CD4-positive, alpha-beta T cell (primary cell): ENCODE data around the gene SPINT1. TPM values are rescaled to one million over a fixed set of nuclear protein-coding genes. Genes with fewer than 3 reads are reported as not detected.

Source experiments
- ATAC-seq: fragments of 200-7000 bp; cut with Tn5 transposase; one replicate; pipeline ENCODE4 v1.10.0; 2022; ENCODE audit warnings: mild to moderate bottlenecking; ENCODE audit not compliant: poor library complexity
- CTCF ChIA-PET: fragments of 350-600 bp; sonication (Branson Sonifier 250); formaldehyde crosslinking; loops from one replicate; lab custom pipeline; 2021; ENCODE audit warnings: antibody characterized with exemption, inconsistent platforms; lab: Charles Lee
- POLR2A ChIA-PET: fragments of 350-600 bp; sonication (Branson Sonifier 250); formaldehyde crosslinking; loops from one replicate; lab custom pipeline; 2021; ENCODE audit warnings: antibody characterized with exemption, inconsistent platforms; lab: Charles Lee
- DNase-seq, 14 experiments: peaks; one replicate each; pipeline ENCODE4 v3.0.0-alpha.2; 2013 to 2020; ENCODE audit warnings: mixed read lengths in 2 of 14
- H3K27ac ChIP-seq, 2 donors: one replicate each; pipeline versions ENCODE4 v1.5.1 to v1.7.0; 2013; ENCODE audit warnings: low read length in 2 of 2, low read depth in 1 of 2, mild to moderate bottlenecking in 1 of 2
- H3K27me3 ChIP-seq, 2 experiments: 1 replicate in 1 of 2; 2 replicates in 1 of 2; pipeline versions ENCODE4 v1.6.1 to v1.7.0; 2013; ENCODE audit warnings: low read length in 2 of 2, control low read depth in 1 of 2, mild to moderate bottlenecking in 1 of 2, moderate library complexity in 1 of 2; ENCODE audit not compliant: insufficient read depth in 2 of 2, control insufficient read depth in 1 of 2
- H3K36me3 ChIP-seq: one replicate; pipeline ENCODE4 v1.6.1; 2013; ENCODE audit warnings: low read length, control low read depth; ENCODE audit not compliant: insufficient read depth
- H3K4me1 ChIP-seq: one replicate; pipeline ENCODE4 v1.6.1; 2013; ENCODE audit warnings: low read length, control low read depth; ENCODE audit not compliant: insufficient read depth
- H3K4me3 ChIP-seq: one replicate; pipeline ENCODE4 v1.5.1; 2013; ENCODE audit warnings: mild to moderate bottlenecking, low read length, moderate library complexity
- H3K9me3 ChIP-seq, 2 experiments: 1 replicate in 1 of 2; 2 replicates in 1 of 2; pipeline versions ENCODE4 v1.6.1 to v1.7.0; 2013; ENCODE audit warnings: low read length in 2 of 2, mild to moderate bottlenecking in 2 of 2, control low read depth in 1 of 2, moderate library complexity in 1 of 2; ENCODE audit not compliant: control insufficient read depth in 1 of 2, insufficient read depth in 1 of 2
- H3K27ac Mint-ChIP-seq: one replicate; pipeline ENCODE4 v1.8.0; 2020; ENCODE audit warnings: mixed read lengths
- H3K27me3 Mint-ChIP-seq: one replicate; pipeline ENCODE4 v1.8.0; 2021; ENCODE audit warnings: mixed read lengths
- H3K36me3 Mint-ChIP-seq: one replicate; pipeline ENCODE4 v1.8.0; 2021; ENCODE audit warnings: low read depth, mixed read lengths
- H3K4me1 Mint-ChIP-seq: one replicate; pipeline ENCODE4 v1.8.0; 2021; ENCODE audit warnings: low read depth, mixed read lengths
- H3K4me3 Mint-ChIP-seq: one replicate; pipeline ENCODE4 v1.8.0; 2020; ENCODE audit warnings: mild to moderate bottlenecking, mixed read lengths
- H3K9me3 Mint-ChIP-seq: one replicate; pipeline ENCODE4 v1.8.0; 2020; ENCODE audit warnings: mixed read lengths
- CTCF ChIP-seq: fragments of 200-600 bp; IDR thresholded peaks from one replicate; pipeline ENCODE4 v1.8.0; 2022; ENCODE audit warnings: antibody characterized with exemption, mild to moderate bottlenecking
- intact Hi-C, 2 experiments: fragments of 100-400 bp; cut with DNase I in 1 of 2; cut with micrococcal nuclease in 1 of 2; formaldehyde crosslinking; loops; one replicate each; pipeline versions ENCODE4 v1.15.1 to v1.9.0; 2023 to 2025; cut with DNase I, micrococcal nuclease
- total RNA-seq, 174 experiments: library from RNA in 2 of 174; stranded (reverse) in 2 of 174; gene quantifications; one replicate each; pipeline ENCODE4 v1.2.3 and lab custom pipeline; 2021 to 2026

SPINT1 gene
- total RNA-seq, 2 experiments from 2014 or later = 1.0 to 1.6 TPM

DNA sequence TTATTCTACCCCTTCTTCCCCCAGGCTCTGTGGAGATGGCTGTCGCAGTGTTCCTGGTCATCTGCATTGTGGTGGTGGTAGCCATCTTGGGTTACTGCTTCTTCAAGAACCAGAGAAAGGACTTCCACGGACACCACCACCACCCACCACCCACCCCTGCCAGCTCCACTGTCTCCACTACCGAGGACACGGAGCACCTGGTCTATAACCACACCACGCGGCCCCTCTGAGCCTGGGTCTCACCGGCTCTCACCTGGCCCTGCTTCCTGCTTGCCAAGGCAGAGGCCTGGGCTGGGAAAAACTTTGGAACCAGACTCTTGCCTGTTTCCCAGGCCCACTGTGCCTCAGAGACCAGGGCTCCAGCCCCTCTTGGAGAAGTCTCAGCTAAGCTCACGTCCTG is 12.9 kb downstream of the SPINT1 start:
- no peaks in the 10 kb centered on the region for H3K27me3 Mint-ChIP-seq
- DNase-seq (no peak), ATAC-seq (no peak)
- intact Hi-C loops = loop anchor here (1.0 kb wide), 3 partner anchors 38 to 329 kb away; partner anchors contain the start of gene VPS18 (in 1 of the 2)
- ChIA-PET CTCF (interaction anchor here (2.7 to 6.1 kb wide), 4 partner anchors 17 to 48 kb away, joined by 21 to 135 read pairs (median 42); partner anchors contain the start of genes RHOV and VPS18), POLR2A (interaction anchor here (3.3 kb wide), 1 partner anchor 38 kb away, joined by 55 read pairs; the partner anchor contains the start of gene VPS18)
- H3K9me3 Mint-ChIP-seq = no peaks in the 10 kb centered on the region
- peaks cover 18% of the 10 kb centered on the region for H3K4me1 ChIP-seq
- H3K4me3 Mint-ChIP-seq = no peak overlapping the region
- peaks cover 2% of the 10 kb centered on the region for H3K36me3 ChIP-seq
- no peak overlapping the region for H3K27ac ChIP-seq
- no peak overlapping the region for H3K4me3 ChIP-seq
- no peak overlapping the region for H3K27ac Mint-ChIP-seq
- H3K4me1 Mint-ChIP-seq = peaks cover 14% of the 10 kb centered on the region
- no peaks in the 10 kb centered on the region for H3K27me3 ChIP-seq
- no peaks in the 10 kb centered on the region for H3K36me3 Mint-ChIP-seq
- H3K9me3 ChIP-seq = peaks cover 0 to 3% of the 10 kb centered on the region in 2 experiments
- no peak for TF ChIP-seq CTCF

DNA sequence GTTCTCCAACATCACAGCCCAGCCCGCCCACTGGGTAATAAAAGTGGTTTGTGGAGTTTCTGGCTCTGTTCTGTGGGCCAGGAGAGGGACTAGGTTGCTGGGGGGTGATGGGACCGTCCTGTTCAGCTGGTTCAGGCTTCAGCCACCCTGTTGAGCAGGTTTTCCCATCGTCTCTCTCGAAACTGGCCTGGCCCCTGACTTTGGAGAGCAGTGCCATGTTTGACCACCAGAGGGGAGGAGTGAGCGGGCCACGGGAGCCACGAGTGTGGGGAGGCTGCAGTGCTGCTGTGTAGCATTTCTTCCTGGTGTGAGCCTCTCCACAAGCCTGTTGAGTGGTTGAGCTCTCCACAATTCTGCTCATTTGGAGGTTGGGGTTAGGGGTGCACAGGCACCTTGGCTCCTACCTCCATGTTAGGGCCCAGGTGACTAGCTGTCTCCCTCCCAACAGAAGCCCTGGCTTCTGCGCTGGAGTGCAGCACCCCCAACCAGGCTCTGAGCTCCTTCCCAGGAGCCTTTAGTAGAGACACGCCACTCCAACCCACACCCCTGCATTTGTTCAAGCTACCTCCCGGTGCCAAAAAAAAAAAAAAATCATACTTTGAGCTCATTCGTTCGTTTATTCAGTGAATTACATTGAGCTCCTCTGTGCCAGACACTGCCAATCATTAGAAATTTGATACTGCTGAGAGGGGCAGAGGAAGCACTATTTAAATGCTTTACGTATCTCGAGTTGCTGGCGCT is 13.9 kb downstream of the SPINT1 start:
- POLR2A ChIA-PET = interaction anchor here (1.4 to 3.3 kb wide), 4 partner anchors 14 to 46 kb away, joined by 5 to 55 read pairs (median 8); partner anchors contain the start of genes SPINT1 and VPS18
- H3K9me3 Mint-ChIP-seq = no peaks in the 10 kb centered on the region
- peak; percentile 85 for TF ChIP-seq CTCF
- no peak overlapping the region for H3K27ac Mint-ChIP-seq
- Histone ChIP-seq H3K4me1 (peaks cover 18% of the 10 kb centered on the region), H3K9me3 (peaks cover 0 to 3% of the 10 kb centered on the region in 2 experiments), H3K36me3 (peaks cover 2% of the 10 kb centered on the region), H3K27me3 (no peaks in the 10 kb centered on the region), H3K27ac (no peak overlapping the region), H3K4me3 (no peak overlapping the region)
- H3K4me1 Mint-ChIP-seq = peaks cover 14% of the 10 kb centered on the region
- peak; percentile 96 for ATAC-seq
- intact Hi-C loops = loop anchor here (1.0 to 2.0 kb wide), 4 partner anchors 37 to 328 kb away; partner anchors contain the start of gene VPS18 (in 1 of the 2)
- peak; percentile 63 to 87 (median 77) for DNase-seq
- no peaks in the 10 kb centered on the region for H3K36me3 Mint-ChIP-seq
- no peak overlapping the region for H3K4me3 Mint-ChIP-seq
- CTCF ChIA-PET = interaction anchor here (0.6 to 6.1 kb wide), 15 partner anchors 7 to 328 kb away, joined by 3 to 135 read pairs (median 7); partner anchors contain the start of genes RHOV and VPS18
- no peaks in the 10 kb centered on the region for H3K27me3 Mint-ChIP-seq

- Mint-ChIP-seq H3K9me3 (no peaks in the 10 kb centered on the region), H3K4me3 (no peak overlapping the region), H3K27ac (no peak overlapping the region), H3K36me3 (no peaks in the 10 kb centered on the region), H3K27me3 (no peaks in the 10 kb centered on the region), H3K4me1 (peaks cover 14% of the 10 kb centered on the region)
- Histone ChIP-seq H3K4me3 (no peak overlapping the region), H3K9me3 (no peaks in the 10 kb centered on the region), H3K36me3 (peaks cover 2% of the 10 kb centered on the region), H3K4me1 (peaks cover 18% of the 10 kb centered on the region), H3K27me3 (no peaks in the 10 kb centered on the region), H3K27ac (no peak overlapping the region)
- intact Hi-C loops = loop anchor here in 1 of 2 experiments (1.0 to 2.0 kb wide), 2 partner anchors 36 to 326 kb away; partner anchors contain the start of gene VPS18
- ChIA-PET CTCF (interaction anchor here (0.7 to 6.1 kb wide), 21 partner anchors 8 to 327 kb away, joined by 3 to 135 read pairs (median 5); partner anchors contain the start of genes CHAC1, DNAJC17, RHOV and VPS18), POLR2A (interaction anchor here (0.7 to 3.3 kb wide), 5 partner anchors 15 to 45 kb away, joined by 4 to 55 read pairs (median 6); partner anchors contain the start of genes SPINT1 and VPS18)
- no peak for TF ChIP-seq CTCF
- ATAC-seq (no peak), DNase-seq (no peak)
Measured at GRCh38 chr15:40858706-40859105, 14.9 kb downstream of the SPINT1 start.
